Activated T-cell treated with anti-CD3 and anti-CD28 coated beads for 1 hour (primary cell): Measurements from ENCODE around the gene PKD1.

Experiments
- DNase-seq: peaks from one replicate; pipeline ENCODE4 v3.0.0-alpha.2; 2020; ENCODE audit warnings: low read depth

The PKD1 gene

GRCh38 chr16:2135770-2136490 is at the start of gene PKD1:
TSS of gene PKD1 (minus strand) at chr16:2135898. CDS start at chr16:2135689, 209 bp downstream.
- peak; percentile 99 for DNase-seq

GRCh38 chr16:2184962-2185361 is 49.3 kb upstream of the PKD1 start:
- DNase-seq: no peak

DNA sequence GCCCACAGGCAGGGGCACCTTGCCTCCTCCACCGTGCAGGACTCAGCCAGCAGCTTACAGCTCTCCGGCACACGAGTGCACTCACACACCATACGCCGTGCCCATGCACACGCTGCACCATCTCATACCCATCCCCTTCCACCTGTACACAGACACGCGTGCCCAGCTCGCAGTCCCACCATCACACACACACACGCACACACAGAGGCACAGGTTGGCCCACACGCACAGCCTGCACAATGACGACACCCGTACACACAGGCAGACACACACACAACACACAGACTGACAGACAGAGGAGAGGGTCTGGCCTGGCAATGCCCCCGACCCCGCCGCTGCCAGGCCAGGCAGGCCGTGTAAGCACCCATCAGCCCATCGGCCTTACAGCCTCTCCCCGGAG is 48.6 kb upstream of the PKD1 start:
- DNase-seq: no peak

GRCh38 chr16:2183671-2184070 is 48.0 kb upstream of the PKD1 start:
- no peak for DNase-seq

GRCh38 chr16:2181952-2182351 is 46.3 kb upstream of the PKD1 start:
- DNase-seq: no peak

DNA sequence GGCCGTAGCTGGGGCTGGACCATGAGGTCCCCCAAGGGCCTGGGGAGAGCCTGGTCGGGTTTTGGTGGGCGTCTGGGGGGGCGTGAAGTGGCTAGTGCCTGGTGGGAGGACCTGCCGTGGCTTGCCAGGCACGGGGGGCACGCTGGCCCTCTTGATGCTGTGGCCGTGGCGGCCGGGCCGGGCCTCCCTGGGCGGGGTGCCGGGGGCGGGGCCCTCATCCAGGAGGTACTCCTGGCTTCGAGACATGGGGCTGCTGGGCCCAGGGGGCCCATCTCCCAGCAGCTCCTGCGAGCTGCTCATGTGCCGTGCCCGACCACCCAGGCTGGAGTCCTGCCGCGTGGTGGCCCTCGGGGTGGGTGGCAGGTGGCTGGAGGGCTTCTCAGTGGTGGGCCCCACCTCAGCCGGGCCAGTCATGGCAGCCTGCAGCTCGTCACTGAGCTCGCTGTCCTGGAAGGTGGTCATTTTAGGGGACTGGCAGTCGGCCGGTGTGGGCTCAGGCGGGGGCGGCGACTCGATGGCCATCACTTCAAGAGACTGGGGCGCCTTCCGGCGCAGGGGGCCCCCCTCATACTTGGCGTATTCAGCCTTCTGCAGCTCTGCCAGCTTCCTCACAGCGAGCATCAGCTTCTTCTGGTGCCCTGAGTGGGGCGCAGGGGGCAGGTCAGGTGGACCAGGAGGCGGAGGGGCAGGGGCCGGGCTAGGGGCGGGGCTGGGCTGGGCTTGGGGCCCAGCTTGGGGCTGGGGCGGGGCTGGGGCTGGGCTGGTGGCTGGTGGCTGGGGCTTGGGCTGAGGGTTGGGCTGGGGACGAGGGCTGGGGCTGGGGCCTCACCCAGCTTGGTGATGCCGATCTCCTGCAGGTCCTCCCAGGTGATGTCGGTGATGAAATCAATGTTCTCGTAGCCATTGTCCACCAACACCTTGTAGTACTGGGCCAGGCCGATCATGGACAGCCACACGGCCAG is 45.5 kb upstream of the PKD1 start:
- DNase-seq: no peak

GRCh38 chr16:2180461-2180860 is 44.8 kb upstream of the PKD1 start:
- no peak for DNase-seq

GRCh38 chr16:2179576-2179975 is 43.9 kb upstream of the PKD1 start:
- DNase-seq: no peak

DNA sequence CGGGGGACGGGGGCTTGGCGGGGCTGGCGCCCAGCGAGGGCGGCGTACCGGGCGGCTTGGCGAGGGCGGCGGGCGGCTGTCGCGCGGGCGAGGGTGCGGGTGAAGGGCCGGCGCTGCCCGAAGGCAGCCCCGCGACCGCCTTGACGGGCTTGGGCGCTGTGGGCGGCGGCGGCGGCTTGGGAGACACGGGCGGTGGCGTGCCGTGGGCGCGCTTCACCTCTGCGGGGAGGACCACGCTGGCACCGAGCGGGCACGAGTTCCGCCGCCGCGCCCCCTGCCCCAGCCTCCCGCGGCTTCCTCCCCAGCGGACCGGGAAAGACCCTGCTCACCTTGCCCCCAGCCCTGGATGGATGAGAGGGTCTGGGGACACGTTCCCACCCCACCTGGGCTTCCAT is 43.4 kb upstream of the PKD1 start:
- DNase-seq: no peak

DNA sequence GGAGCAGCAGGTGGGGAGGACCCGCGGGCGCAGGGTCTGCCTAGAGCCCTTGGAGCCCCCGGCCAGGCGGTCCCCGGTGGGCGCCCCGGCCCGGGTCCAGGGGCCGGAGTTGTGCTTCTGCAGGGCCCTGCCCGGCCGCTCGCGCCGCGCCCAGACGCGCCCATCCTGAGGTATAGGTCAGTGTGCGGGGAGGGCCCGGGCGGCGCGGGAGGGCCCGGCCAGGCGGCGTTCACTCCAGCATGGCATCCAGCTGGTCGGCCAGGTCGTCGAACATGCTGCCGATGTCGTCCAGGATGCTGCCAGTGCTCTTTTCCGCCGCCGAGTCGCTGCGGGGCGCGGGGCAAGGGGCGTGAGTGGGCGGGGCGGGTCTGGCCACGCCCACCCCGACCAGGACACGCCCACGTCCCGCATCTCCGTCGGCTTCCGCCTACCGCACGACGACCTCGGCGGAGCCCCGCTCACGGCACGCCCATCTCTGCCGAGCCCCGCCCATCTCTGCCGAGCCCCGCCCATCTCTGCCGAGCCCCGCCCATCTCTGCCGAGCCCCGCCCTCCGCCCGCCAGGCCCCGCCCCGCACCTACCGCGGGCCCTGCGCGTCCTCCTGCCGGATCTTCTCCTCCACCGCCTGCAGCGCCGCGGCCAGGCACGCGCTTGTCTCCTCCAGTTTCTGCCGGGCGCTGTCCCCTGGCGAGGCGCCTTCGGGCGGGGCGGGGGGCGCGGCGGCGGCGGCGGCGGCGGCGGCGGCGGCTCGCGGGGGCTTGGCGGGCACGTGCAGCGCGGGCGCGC is 42.8 kb upstream of the PKD1 start:
- no peak for DNase-seq

DNA sequence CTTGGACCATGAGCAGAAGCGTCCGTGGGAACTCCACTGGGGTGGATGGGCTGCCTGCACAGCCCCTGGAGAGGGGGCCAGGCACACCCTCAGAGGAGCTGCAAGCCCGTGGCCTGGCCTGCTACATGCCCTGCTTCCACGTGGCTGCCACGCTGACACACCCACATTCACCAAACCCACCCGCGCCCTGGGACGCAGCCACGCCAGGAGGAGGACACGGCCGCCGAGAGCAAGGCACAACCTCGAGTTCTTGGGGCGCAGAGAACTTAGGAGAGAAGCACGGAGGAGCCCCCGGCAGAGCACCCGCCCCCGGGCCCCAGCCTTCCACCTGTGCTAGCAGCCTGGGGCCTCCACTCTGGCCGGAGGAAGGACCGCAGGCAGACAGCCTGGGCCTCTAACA is 41.9 kb upstream of the PKD1 start:
- no peak for DNase-seq

- no peak for DNase-seq
Measured at GRCh38 chr16:2177101-2177500, 41.4 kb upstream of the PKD1 start.

GRCh38 chr16:2176047-2176446 is 40.3 kb upstream of the PKD1 start:
- no peak for DNase-seq

- no peak for DNase-seq
Measured at GRCh38 chr16:2175454-2175853, 39.8 kb upstream of the PKD1 start.

DNA sequence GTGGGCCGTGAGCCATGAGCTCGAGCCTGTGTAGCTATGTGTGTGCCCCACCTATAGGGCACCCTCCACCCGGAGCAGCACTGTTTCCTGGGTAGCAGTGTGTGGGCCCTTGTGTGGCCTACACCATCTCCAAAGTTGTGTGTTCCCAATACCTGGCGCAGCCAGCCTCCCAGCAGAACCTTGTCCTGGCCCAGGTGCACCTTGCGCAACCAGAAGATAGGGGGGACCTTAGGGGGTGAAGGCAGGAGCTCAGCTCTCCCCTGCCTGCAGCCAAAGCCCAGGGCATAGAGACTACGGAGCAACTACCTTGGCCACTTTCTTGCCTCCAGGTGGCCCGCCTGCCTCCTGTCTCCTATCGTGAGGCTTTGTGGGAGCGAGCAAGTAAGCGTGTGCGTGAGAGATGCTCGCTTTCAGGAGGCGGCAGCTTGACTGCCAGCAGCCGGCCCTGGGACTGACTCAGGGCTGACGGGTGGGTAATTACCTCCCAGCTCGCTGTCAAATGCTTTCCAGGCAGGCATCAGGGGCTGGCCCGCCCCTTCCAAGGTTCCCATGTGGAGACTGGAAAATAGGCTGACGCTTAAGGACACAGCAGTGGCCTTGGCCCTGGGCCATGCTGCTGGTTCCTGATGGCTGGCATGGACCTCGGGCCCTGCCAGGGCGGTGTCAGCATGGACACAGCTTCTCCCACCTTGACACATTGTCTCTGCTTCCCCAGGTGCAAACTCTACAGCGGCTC is 38.9 kb upstream of the PKD1 start:
- no peak for DNase-seq

- DNase-seq: no peak
Measured at GRCh38 chr16:2173916-2174315, 38.2 kb upstream of the PKD1 start.

- DNase-seq: no peak
Measured at GRCh38 chr16:2173366-2173765, 37.7 kb upstream of the PKD1 start.

- DNase-seq: no peak
Measured at GRCh38 chr16:2172688-2173335, 37.1 kb upstream of the PKD1 start.

DNA sequence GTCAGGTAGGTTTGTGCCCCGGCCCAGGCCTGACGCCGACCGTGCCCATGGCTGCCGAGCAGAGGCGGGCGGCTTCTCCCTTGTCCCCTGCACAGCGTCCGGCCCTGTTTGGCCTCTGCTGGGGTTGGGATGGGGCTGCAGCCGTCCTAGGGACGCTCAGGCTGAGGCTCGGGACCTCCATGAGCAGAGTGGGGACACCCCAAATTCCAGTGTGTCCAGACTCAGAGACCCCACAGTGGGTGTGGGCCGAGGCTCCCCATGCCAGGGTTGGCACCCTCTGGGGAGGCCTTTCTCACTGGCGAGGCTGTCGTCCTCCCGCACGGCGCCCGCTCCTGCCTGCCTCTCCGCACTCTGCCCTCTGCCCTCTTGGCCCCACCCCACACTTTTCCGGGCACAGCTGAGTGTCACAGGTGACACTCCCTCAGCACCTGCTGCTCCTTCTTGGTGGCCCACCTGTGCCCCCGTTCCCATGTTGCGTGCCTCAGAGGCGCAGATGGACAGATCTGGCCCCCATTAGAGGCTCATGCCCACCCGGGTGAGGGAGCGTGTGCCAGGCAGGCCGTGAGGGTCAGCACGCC is 36.0 kb upstream of the PKD1 start:
- no peak for DNase-seq

GRCh38 chr16:2170587-2171435 is 35.1 kb upstream of the PKD1 start:
- no peak for DNase-seq
